HG03342 (cell line): ENCODE measurements around the gene TIMM17A.
"Not testable (repeated sequence)": the region's sequence is repeated elsewhere in the genome, so short reads cannot be mapped to it uniquely, and the experiment has no call there.

Experiments
- ATAC-seq: cut with Tn5 transposase; IDR thresholded peaks from one replicate; pipeline ENCODE4 v1.9.1; 2021; ENCODE audit warnings: mild to moderate bottlenecking, moderate library complexity; ENCODE audit not compliant: unreplicated experiment

Gene TIMM17A

DNA sequence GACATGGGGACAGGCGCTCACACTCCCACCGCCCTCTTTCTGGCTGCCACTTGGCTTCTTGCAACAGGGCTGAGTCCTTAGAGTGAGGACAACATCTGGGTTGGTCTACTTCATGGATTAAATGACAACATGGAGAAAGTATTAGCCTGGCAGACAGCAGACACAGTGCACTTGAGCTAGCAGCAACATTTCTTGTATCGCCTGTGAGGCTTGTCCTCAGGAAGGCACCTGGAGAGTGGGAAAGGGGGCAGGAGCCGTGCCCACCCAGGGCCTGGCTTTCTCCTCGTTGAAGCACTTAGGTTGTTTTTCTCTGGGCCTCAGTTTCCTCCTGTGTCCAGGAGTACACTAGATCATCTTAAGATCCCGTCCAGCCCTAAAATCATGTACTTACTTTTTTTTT, 58.8 kb downstream of the TIMM17A start:
- ATAC-seq = no peak

DNA sequence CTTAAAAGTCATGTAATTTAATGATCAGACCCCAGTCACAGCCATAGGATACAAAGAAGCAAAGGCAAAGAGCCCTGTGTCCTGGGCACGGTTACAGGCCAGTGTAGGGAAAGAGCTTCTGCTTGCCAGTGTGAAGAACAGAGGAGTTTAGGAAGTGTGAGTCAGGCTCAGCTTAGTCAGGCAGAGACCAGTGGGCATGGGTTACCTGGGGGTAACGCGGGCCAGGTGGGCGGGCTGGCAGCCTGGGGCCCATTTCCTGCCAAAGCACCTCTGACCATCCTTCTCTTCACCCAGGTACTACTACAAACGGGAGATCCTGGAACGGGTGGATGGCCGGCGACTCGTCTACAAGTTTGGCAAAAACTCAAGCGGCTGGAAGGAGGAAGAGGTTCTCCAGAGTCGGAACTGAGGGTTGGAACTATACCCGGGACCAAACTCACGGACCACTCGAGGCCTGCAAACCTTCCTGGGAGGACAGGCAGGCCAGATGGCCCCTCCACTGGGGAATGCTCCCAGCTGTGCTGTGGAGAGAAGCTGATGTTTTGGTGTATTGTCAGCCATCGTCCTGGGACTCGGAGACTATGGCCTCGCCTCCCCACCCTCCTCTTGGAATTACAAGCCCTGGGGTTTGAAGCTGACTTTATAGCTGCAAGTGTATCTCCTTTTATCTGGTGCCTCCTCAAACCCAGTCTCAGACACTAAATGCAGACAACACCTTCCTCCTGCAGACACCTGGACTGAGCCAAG, 59.8 kb downstream of the TIMM17A start:
- no peak for ATAC-seq

DNA sequence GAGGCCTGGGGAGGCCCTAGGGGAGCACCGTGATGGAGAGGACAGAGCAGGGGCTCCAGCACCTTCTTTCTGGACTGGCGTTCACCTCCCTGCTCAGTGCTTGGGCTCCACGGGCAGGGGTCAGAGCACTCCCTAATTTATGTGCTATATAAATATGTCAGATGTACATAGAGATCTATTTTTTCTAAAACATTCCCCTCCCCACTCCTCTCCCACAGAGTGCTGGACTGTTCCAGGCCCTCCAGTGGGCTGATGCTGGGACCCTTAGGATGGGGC, 60.3 kb downstream of the TIMM17A start:
- ATAC-seq = no peak

DNA sequence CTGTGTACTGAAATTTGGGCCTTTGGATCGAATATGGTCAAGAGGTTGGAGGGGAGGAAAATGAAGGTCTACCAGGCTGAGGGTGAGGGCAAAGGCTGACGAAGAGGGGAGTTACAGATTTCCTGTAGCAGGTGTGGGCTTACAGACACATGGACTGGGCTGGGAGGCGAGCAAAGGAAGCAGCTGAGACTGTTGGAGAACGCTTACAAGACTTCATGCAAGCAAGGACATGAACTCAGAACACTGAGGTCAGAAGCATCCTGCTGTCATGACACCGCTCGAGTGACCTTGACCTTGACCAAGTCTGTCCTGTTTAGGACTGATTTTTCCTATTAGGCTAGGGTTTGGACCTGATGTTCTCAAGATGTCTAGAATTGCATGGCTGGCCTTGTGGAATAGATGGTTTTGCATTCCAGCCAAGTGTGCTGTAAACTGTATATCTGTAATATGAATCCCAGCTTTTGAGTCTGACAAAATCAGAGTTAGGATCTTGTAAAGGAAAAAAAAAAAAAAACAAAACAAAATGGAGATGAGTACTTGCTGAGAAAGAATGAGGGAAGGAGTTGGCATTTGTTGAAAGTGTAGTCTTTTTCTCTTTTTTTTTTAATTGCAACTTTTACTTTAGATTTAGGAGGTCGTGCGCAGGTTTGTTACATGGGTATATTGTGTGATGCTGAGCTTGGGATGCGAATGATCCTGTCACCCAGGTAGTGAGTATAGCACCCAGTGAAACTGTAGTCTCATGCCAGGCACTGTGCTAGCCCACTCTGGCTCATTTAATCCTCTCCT, 60.9 kb downstream of the TIMM17A start:
- ATAC-seq = no peak

DNA sequence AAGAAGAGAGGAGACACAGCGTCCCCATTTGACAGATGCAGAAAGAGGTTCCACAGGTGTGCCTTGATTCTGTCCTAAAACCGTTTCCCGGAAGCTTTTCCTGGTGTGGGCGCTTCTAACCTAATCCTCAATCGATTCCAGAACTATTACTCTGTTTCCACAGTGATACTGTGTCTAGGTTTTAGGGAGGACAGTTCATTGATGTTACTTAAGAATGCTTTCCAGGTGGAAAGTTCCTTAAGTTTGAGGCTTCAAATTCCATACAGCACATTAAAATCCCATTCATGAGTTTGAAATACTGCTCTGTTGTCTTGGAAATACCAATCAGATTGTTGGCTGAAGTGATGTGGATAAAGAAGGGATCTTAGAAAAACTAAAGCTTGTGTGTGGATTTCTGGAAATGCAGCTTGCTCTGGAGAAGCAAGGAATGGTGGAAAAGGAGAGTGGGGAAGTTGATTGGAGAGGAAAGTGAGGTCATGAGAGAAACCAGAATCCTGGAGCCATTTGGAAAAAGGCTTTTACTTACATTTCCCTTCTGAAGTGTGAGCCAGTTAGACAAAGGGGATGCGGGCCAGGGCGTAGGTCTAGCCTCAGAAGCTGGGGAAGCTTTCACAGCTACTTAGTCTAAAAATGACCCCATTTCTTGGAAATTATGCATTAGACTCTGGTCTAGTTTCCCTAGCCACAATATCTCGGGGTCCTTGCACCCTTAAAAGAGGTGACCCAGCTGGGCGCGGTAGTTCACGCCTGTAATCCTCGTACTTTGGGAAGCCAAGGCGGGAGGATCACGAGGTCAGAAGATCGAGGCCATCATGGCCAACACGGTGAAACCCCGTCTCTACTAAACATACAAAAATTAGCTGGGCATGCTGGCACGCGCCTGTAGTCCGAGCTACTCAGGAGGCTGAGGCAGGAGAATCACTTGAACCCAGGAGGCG, 61.8 kb downstream of the TIMM17A start:
- no peak for ATAC-seq

DNA sequence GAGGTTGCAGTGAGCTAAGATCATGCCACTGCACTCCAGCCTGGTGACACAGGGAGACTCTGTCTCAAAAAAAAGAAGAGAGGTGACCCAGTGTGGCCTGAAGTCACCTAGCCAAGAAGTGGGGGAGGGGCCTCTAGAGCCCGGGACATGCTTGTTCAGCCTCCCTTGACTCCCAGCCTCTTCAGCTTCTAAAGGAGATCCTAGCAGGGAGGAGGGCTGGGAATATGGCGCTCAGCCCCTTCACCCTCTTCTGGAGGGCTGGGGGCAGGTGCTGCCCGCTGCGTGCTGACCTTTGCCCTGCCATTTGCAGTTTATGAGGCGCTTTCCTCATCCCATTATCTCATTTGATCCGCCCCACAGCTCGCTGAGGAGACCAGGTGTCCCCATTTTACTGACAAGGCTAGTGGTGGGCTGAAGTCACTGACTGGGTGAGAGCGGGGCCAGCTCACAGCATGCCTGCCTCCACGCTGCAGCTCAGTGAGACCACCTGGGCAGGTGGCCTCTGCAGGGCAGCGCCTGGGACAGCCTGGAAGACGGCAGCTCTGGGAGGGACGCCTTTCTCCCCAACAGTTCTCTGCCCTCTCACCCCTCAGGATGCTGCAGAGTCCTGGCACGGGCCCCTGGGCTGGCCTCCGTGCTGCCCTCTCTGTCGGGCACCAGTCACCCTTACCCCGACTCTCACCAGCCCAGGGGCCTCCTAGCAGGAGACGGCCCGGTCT, 62.6 kb downstream of the TIMM17A start:
- ATAC-seq = no peak

DNA sequence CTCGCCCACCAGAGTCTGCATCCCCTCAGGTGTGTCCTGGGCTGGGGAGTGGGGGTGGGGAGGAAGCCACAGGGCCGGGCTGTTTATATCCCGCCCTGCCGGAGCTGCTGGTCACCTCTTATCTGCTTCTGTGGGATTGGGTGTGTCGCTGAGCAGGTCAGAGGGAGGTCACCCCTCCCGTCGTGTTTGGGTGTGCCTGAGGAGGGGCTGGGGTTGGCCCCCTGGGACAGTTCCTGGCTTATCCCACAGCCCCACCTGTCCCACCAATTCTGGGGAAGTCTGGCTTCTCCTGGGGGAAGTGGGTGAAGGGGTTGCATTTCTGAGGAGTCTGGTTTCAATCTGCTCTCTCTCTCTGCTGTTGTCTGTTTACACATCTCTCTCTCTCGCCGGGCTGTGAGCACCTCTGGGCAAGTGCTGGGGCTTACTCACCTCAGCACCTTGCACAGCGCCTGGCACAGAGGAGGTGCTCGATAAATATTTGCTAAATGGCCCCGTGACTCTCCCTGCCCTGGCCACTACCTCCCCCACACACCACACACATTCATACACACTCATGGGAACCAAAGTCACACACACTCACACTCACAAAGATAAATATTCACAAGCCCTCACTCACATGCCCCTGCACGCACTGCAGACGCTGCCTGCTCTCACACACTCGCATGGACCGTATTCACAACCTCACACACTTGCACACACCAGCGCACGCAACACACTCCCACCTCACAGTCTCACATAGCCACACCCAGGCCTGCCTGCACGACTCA, 63.3 kb downstream of the TIMM17A start:
- ATAC-seq = no peak

DNA sequence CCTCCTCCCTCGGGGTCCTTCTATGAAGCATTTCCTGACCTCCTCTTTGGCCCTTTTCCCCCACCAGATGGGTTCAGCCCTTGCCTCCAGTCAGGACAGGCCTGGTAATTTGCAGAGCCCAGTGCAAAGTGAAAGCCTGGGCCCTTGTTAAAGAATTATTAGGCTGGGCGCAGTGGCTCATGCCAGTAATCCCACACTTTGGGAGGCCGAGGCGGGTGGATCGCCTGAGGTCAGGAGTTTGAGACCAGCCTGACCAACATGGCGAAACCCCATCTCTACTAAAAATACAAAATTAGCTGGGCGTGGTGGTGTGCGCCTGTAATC, 63.9 kb downstream of the TIMM17A start:
- not testable (repeated sequence) for ATAC-seq
